Body of pancreas (tissue), 4 donors: Measurements from ENCODE around the gene HORMAD2.

Experiments used
- POLR2A ChIP-seq, 3 donors: fragments of 450-650 bp; IDR thresholded peaks; one replicate each; pipeline ENCODE4 v1.6.1; 2016; ENCODE audit warnings: antibody characterized with exemption in 3 of 3, mild to moderate bottlenecking in 2 of 3
- TF ChIP-seq, protein P1 (sequence below), 7 experiments: fragments of 450-650 bp in 4 of 7; fragments of 200-600 bp in 3 of 7; sonication (generic) in 3 of 7; IDR thresholded peaks; one replicate each; pipeline ENCODE4 v1.5.1; 2016 to 2019; ENCODE audit warnings: antibody characterized with exemption in 7 of 7

GRCh38 chr22:30211124-30211820, 131.0 kb downstream of the HORMAD2 start:
- TF ChIP-seq, protein P1, sequence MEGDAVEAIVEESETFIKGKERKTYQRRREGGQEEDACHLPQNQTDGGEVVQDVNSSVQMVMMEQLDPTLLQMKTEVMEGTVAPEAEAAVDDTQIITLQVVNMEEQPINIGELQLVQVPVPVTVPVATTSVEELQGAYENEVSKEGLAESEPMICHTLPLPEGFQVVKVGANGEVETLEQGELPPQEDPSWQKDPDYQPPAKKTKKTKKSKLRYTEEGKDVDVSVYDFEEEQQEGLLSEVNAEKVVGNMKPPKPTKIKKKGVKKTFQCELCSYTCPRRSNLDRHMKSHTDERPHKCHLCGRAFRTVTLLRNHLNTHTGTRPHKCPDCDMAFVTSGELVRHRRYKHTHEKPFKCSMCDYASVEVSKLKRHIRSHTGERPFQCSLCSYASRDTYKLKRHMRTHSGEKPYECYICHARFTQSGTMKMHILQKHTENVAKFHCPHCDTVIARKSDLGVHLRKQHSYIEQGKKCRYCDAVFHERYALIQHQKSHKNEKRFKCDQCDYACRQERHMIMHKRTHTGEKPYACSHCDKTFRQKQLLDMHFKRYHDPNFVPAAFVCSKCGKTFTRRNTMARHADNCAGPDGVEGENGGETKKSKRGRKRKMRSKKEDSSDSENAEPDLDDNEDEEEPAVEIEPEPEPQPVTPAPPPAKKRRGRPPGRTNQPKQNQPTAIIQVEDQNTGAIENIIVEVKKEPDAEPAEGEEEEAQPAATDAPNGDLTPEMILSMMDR (IDR thresholded peaks at IDR 0.05) = no peak
- no peak for TF ChIP-seq POLR2A (IDR thresholded peaks at IDR 0.05)
